ENCODE data around the gene SPAG4.

Gene SPAG4

DNA sequence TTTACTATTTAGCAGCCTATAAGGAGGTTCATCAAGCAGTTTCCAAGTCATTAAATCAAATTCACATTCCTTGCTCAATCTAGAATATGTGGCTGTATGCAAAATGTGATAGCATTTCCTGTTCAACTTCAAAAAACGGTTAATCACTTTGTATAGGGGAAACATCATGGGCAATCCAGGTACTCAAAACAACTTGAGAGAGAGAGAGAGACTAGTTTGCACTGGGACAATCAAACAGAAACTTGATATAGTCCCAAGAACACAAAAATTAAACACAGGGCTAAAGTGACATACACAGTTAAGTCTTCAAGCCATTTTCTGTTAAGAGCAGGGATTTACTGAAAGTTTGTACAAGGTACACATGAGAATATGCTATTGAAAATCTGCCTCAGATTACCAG lies 41.6 kb downstream of the SPAG4 start:
- DNase-seq (ENCODE audit: low read depth in 2 of 2) = no peak

DNA sequence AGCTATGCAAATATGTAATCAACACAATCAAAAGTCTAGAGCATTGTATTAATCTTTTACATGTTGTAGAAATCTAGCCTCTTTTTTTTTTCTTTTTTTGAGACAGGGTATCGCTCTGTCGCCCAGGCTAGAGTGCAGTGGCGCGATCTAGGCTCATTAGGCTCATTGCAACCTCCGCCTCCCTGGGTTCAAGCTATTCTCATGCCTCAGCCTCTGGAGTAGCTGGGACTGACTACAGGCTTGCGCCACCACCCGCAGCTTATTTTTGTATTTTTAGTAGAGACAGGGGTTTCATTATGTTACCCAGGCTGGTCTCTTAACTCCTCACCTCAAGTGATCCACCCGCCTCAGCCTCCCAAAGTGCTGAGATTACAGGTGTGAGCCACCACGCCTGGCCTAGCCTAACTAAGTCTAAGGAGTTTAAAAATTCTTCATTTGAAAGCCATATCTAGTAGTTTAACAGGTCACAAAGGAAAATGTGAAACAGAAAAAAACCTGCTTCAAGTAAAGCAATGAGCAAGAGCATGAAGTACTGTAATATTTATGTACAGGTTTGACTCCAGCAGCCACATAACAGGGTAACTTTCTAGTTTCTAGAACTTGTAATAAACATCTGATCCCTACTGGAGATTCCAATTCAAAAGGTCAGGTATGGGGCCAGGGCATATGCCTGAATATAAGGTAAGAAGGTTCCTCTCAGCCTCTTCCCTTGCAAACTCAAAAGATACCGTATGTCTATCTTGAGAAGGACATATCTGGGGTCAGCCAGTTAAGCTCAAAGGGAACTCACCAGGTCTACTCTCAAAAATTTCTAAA lies 44.7 kb downstream of the SPAG4 start:
- DNase-seq (ENCODE audit: low read depth in 2 of 2) = peak; percentile 17 to 37

DNA sequence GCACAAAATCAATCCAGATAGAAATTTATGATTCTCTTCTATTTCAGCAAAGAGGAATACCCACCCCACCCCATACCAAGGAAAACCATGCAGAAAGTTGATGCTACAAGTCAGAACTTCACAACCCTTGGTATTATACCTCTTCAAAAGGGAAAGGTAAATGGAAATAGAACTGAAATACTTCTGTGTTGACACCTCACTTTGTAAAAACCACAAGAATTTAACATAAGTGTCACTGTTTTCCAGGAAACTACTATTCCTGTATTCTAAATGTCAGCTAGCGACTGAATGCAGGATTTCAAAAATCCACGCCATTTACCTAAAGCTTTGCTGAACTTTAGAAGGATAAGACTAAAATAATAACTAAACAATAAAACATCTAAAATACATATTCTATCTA lies 45.4 kb downstream of the SPAG4 start:
- no peak for DNase-seq (ENCODE audit: low read depth in 2 of 2)

DNA sequence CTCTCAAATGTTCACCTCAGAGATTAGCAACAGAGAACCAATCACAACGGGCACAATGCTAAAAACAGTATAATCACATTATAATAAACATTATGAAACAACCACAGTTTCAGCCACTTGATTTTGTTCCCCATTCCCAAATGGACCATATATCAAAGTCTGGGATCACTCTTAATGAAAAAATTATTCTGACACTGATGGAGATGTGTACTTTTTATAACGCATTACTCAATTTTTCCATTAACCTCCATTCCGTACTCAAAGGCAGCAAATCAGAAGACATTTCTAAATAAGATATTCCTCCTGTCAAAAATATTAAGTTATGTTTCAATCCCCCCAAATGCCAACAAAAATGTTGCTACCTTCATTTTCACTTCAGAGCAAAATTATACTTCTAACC lies 46.3 kb downstream of the SPAG4 start:
- DNase-seq (ENCODE audit: low read depth in 2 of 2) = no peak

DNA sequence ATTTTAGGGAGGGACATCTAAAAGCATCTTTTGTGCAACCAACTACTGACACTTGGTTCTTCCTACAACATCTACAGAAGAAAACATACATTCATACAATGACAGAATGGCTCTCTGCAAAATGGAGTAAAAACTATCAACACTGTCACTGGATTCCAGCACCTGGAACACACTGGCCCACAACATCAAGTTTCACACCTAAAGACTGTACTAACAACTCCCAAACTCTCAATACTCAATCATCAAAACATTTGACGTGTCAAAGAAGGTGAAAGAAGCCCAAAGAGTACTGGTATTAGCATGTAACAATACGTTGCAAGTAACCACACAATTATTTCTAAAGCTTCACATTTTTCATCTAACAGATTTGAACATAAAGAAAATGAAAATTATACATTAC lies 46.9 kb downstream of the SPAG4 start:
- DNase-seq (ENCODE audit: low read depth in 2 of 2) = no peak

DNA sequence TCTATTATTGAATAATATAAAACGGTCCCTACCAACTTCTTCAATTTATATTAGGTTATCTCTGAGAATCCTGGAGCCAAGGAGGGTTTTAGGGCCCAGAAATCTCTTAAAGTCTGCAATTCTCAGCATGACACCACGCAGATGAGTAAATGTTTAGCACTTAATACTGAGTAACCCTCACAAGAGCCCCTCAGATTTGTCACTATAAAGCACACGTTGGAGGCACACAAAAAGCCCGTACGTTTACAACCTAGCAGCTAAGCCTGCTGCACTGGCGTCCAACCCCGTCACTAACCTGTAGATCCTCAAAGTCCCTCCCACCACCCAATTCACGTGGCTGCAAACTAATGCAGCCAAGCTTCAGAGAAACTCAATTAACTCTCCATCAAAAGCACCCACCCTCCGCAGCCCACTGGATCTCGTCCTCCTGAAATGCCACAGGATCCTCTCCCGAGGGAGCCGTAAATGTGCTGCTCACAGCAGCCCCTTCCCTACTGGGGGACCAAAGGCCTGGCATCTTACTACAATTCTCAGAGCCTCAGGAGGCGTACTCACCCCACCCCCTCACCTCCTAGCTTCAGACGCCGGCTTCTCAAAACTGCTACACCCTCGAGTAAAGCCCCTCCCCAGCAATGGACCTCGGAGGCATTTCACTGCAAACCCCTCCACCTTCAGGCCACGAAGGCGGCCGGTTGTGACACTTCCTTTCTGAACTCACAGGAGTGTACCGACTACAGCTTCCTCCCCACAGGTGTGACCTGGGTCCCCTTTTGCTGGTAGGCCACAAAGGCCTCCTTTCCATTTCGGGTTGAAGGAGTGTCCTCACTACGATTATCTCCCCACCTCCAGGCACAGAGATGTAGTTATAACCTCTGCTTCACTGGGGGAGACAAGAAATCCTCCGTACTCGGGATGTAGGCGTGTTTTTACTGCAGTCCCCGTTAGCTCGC lies 48.2 kb downstream of the SPAG4 start:
- DNase-seq (ENCODE audit: low read depth in 2 of 2) = peak; percentile 26 to 52

DNA sequence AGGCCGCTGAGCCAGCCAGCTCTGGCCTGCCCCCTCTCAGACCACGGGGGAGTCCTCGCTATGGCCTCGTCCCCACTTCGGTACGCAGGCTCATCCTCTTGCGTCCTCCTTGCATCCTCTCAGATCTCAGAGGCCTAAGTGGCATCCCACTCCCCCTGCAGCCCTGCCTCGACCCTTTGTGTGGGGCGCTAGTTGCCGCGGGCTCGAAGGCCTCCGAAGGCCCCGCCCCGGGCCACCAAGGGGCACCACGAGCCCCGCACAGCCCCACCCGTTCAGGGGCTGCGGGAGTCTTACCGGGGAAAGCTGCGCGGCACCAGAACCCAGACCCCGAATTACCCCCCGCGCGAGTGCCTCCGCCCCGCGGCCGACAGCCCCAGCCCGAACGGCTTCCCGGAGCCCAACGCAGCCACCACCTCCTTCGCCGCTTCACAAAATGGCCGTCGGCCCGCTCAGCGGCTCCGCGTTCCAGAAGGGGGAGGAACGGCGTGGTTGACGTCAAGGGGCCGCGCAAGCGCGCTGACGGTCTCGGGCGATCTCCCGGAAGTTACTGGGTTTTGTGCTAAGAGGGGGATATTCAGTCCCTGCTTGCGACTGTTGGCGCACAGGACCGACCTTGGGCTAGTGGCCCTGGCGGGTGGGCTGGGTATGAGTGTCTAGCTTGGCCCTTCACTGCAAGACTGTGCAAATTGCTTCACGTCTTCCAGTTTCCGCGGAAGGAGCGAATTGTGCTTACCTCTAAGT lies 49.0 kb downstream of the SPAG4 start, which contains the start of the genes CPNE1 and RBM12:
Gene CPNE1 (minus strand): TSS at position 435 of the 741 bp plus-strand sequence. CDS start 31,977 bp downstream, outside the sequence.
Gene RBM12 (minus strand): TSS at position 435 of the 741 bp plus-strand sequence. CDS start 9,578 bp downstream, outside the sequence.
- peak; percentile 85 to 90 for DNase-seq (ENCODE audit: low read depth in 2 of 2)

DNA sequence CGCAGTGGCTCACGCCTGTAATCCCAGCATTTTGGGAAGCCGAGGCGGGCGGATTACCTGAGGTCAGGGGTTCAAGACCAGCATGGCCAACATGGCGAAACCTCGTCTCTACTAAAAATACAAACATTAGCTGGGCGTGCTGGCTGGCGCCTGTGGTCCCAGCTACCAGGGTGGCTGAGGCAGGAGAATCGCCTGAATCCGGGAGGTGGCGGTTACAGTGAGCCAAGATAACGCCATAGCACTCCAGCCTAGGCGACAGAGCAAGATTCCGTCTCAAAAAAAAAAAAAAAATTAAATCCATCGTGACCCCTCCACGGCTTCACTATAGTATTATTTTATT lies 50.3 kb downstream of the SPAG4 start:
- DNase-seq (ENCODE audit: low read depth in 2 of 2) = no peak

DNA sequence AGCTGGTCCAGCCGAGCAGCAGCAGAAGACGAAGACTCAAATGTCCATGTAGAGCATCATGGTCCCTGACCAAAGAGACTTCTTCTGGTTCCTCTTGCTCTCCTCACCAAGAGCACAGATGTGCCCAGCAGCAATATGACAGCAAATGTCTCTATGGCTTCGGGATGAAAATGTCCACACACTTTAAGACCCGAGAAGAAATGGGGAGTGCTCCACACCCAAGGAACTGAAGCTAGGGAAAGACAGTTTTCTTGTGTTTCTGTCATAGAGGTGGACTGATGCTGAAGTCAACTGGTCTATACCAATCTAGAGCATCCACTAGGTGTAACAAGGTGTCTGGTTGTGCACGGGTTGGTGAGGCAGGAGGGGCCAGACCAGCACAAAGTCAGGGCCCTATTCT lies 53.6 kb downstream of the SPAG4 start:
- DNase-seq (ENCODE audit: low read depth in 2 of 2) = no peak

DNA sequence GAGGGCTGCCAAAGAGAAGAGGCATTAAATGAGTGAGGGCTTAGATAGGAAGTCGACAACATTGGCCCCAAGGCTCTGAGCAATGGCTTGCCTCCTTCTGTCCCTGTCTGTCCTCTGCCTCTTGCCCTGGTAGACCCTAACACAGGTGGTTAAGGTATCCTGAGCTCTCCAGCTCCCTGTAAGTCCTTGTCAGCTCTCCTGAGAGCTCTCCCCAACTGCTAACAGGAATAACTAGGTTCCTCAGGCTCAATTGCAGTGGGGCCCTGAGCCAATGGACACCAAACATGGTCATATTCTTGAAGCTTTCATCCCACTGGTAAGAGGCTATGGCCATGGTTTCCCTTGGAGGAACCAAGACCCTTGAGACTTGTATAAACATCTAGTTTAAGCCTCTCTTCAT lies 54.1 kb downstream of the SPAG4 start:
- DNase-seq (ENCODE audit: low read depth in 2 of 2) = no peak
